Natural killer cell (primary cell): Measurements from ENCODE around the gene ADIPOR2. TPM values are rescaled to one million over a fixed set of nuclear protein-coding genes. Genes with fewer than 3 reads are reported as not detected.

Source experiments
- ATAC-seq, 3 donors: fragments of 150-1000 bp in 2 of 3; fragments of 200-7000 bp in 1 of 3; cut with Tn5 transposase; 1 replicate in 1 of 3; 2 replicates in 2 of 3; pipeline ENCODE4 v1.10.0; 2021; ENCODE audit warnings: mild to moderate bottlenecking in 2 of 3, moderate library complexity in 2 of 3
- DNase-seq, 2 donors: peaks; one replicate each; pipeline versions ENCODE4 v3.0.0 to v3.0.0-alpha.2; 2013 to 2021; ENCODE audit warnings: mixed read lengths in 1 of 2
- H3K27ac ChIP-seq: one replicate; pipeline ENCODE4 v1.5.1; 2013; ENCODE audit warnings: mild to moderate bottlenecking, low read length
- H3K27me3 ChIP-seq: one replicate; pipeline ENCODE4 v1.6.1; 2013; ENCODE audit warnings: low read length; ENCODE audit not compliant: control insufficient read depth, insufficient read depth
- H3K36me3 ChIP-seq: one replicate; pipeline ENCODE4 v1.6.1; 2013; ENCODE audit warnings: low read length; ENCODE audit not compliant: control insufficient read depth, insufficient read depth
- H3K4me1 ChIP-seq: one replicate; pipeline ENCODE4 v1.6.1; 2013; ENCODE audit warnings: low read length; ENCODE audit not compliant: control insufficient read depth, insufficient read depth
- H3K4me3 ChIP-seq: one replicate; pipeline ENCODE4 v1.5.1; 2013; ENCODE audit warnings: low read length
- H3K9me3 ChIP-seq: one replicate; pipeline ENCODE4 v1.6.1; 2013; ENCODE audit warnings: low read length; ENCODE audit not compliant: control insufficient read depth, insufficient read depth
- H3K27ac Mint-ChIP-seq, 2 donors: one replicate each; pipeline ENCODE4 v1.8.0; 2022; ENCODE audit warnings: mild to moderate bottlenecking in 2 of 2, mixed read lengths in 2 of 2, moderate library complexity in 1 of 2
- H3K27me3 Mint-ChIP-seq, 2 donors: one replicate each; pipeline ENCODE4 v1.8.0; 2022; ENCODE audit warnings: low read depth in 2 of 2, mixed read lengths in 2 of 2
- H3K36me3 Mint-ChIP-seq: one replicate; pipeline ENCODE4 v1.8.0; 2022; ENCODE audit warnings: mixed read lengths
- H3K4me1 Mint-ChIP-seq, 2 donors: one replicate each; pipeline ENCODE4 v1.8.0; 2022; ENCODE audit warnings: mixed read lengths in 2 of 2
- H3K4me3 Mint-ChIP-seq: one replicate; pipeline ENCODE4 v1.8.0; 2022; ENCODE audit warnings: mild to moderate bottlenecking, moderate library complexity, mixed read lengths
- H3K9me3 Mint-ChIP-seq, 2 donors: one replicate each; pipeline ENCODE4 v1.8.0; 2022; ENCODE audit warnings: mixed read lengths in 2 of 2
- CTCF ChIP-seq: fragments of 200-600 bp; IDR thresholded peaks from one replicate; pipeline ENCODE4 v1.8.0; 2022; ENCODE audit warnings: antibody characterized with exemption
- WGBS: methylation state at CpG from one replicate; pipeline ENCODE4 v1.1.7; 2013; ENCODE audit warnings: missing lambda C conversion rate; ENCODE audit not compliant: insufficient coverage; 5-methylcytosine and 5-hydroxymethylcytosine counted together
- intact Hi-C: fragments of 100-400 bp; cut with micrococcal nuclease; formaldehyde crosslinking; loops from one replicate; pipeline ENCODE4 v1.14.2; 2022
- total RNA-seq, 4 donors: library from RNA; stranded (reverse); fragments of 120-200 nt in 1 of 4; gene quantifications; one replicate each; pipeline versions ENCODE4 v1.2.3 to v1.2.4, GENCODE V29; 2013 to 2022

ADIPOR2 gene
- total RNA-seq, 3 donors from 2014 or later (not counting 1 experiment from before 2014, with no cell fraction given): 38.6 to 48.3 (median 44.0) TPM

GRCh38 chr12:1811281-1811947 is 120.5 kb downstream of the ADIPOR2 start:
- intact Hi-C loops: loop anchor here (5.0 kb wide), 1 partner anchor 111 kb away; no protein-coding TSS in a partner anchor

DNA sequence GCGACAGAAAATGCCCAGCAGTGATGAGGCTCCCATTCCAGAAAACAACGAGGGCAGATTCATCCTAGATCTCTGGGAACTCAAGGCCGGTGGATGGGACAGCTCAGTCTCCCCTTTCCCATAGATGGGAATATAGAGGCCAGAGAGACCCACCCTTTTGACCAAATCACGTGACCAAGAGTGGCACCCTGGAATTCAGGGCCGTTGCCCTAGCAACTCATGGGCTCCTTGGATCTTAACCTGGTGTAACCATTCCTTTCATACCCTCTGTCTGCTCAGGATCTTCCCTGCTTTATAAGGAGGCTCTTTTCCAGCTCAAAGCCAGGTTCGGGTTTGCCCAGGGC is 121.0 kb downstream of the ADIPOR2 start:
- Histone ChIP-seq H3K9me3 (no peaks in the 10 kb centered on the region), H3K27ac (peak overlapping the region; percentile 53), H3K4me1 (peaks cover 71% of the 10 kb centered on the region), H3K36me3 (no peaks in the 10 kb centered on the region), H3K4me3 (no peak overlapping the region), H3K27me3 (no peaks in the 10 kb centered on the region)
- peak overlapping the region in 1 of 2 donors; percentile 89 for H3K27ac Mint-ChIP-seq
- no peaks in the 10 kb centered on the region for H3K9me3 Mint-ChIP-seq
- peaks cover 17 to 43% of the 10 kb centered on the region in 2 donors for H3K4me1 Mint-ChIP-seq
- peak overlapping the region; percentile 70 for H3K4me3 Mint-ChIP-seq
- intact Hi-C loops: loop anchor here (5.0 kb wide), 1 partner anchor 110 kb away; no protein-coding TSS in a partner anchor
- no peak for TF ChIP-seq CTCF
- WGBS: 85% methylated on average over 6 of the region's 6 CpGs
- H3K36me3 Mint-ChIP-seq: no peaks in the 10 kb centered on the region
- H3K27me3 Mint-ChIP-seq: peaks cover 0 to 4% of the 10 kb centered on the region in 2 donors
- ATAC-seq (no peak), DNase-seq (no peak)

More at GRCh38 chr12:1811281-1811947, 120.5 kb downstream of the ADIPOR2 start:
- Mint-ChIP-seq H3K27me3 (peaks cover 0 to 4% of the 10 kb centered on the region in 2 donors), H3K27ac (peak overlapping the region in 1 of 2 donors; percentile 89), H3K9me3 (no peaks in the 10 kb centered on the region), H3K4me3 (peak overlapping the region; percentile 70), H3K36me3 (no peaks in the 10 kb centered on the region), H3K4me1 (peaks cover 17 to 43% of the 10 kb centered on the region in 2 donors)
- no peak for TF ChIP-seq CTCF
- H3K4me3 ChIP-seq: peak overlapping the region; percentile 16
- no peaks in the 10 kb centered on the region for H3K9me3 ChIP-seq
- peak in 1 of 3 donors; percentile 46 for ATAC-seq
- peaks cover 71% of the 10 kb centered on the region for H3K4me1 ChIP-seq
- H3K27me3 ChIP-seq: no peaks in the 10 kb centered on the region
- DNase-seq: peak in 1 of 2 donors; percentile 52
- 86% methylated on average over 27 of the region's 27 CpGs for WGBS
- peak overlapping the region; percentile 53 for H3K27ac ChIP-seq
- no peaks in the 10 kb centered on the region for H3K36me3 ChIP-seq

DNA sequence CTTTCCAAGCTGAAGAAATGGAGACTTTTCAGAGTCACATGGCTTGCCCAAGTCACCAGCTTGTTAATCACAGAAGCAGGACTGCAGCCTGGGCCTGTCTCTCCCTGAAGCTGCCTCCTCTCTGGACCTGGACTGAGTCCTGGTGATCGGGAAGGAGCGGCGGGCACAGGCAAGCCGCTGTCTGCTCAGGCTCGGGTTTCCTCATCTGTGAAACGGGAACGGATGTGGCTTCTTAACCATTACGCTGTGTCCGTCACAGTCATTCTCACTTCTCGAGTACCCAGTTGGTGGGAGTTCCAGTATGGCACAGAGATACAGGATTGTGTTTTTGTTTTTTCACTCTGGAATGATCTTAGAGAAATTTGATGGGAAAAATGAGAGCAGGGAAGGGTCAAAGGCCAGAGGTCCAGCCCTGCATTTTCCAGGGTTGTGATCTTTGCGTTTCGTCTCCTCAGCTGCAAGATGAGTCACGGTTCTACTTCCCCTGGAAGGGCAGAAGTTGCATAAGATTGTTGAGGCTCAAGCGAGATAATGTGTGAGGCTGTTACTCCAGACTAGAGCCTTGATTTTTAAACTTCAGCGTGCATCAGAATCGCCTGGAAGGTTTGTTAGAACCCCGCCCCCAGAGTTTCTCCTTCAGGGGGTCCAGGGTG is 121.9 kb downstream of the ADIPOR2 start:
- peaks cover 17 to 38% of the 10 kb centered on the region in 2 donors for H3K4me1 Mint-ChIP-seq
- H3K36me3 Mint-ChIP-seq: no peaks in the 10 kb centered on the region
- no peak overlapping the region for H3K4me3 ChIP-seq
- H3K9me3 Mint-ChIP-seq: no peaks in the 10 kb centered on the region
- DNase-seq (peak in 1 of 2 donors; percentile 34), ATAC-seq (peak; percentile 53 to 72 (median 58))
- no peaks in the 10 kb centered on the region for H3K36me3 ChIP-seq
- H3K27me3 Mint-ChIP-seq: peaks cover 0 to 4% of the 10 kb centered on the region in 2 donors
- H3K27me3 ChIP-seq: no peaks in the 10 kb centered on the region
- intact Hi-C loops: loop anchor here (5.0 kb wide), 1 partner anchor 110 kb away; no protein-coding TSS in a partner anchor
- WGBS: 63% methylated on average over 17 of the region's 17 CpGs
- H3K4me3 Mint-ChIP-seq: peak overlapping the region; percentile 50
- TF ChIP-seq CTCF: no peak
- no peaks in the 10 kb centered on the region for H3K9me3 ChIP-seq
- peaks cover 66% of the 10 kb centered on the region for H3K4me1 ChIP-seq
- peak overlapping the region; percentile 53 for H3K27ac ChIP-seq
- H3K27ac Mint-ChIP-seq: peak overlapping the region; percentile 34 to 89
